Stimulated activated CD4-positive, alpha-beta T cell treated with anti-CD3 and anti-CD28 coated beads, Interleukin-12 subunit alpha, Interleukin-12 subunit beta, amount 100 ng/mL, for 24 hours (primary cell): ENCODE data around the gene PRKAA1.

Experiments
- DNase-seq, 2 experiments: peaks; one replicate each; pipeline ENCODE4 v3.0.0-alpha.2; 2020; ENCODE audit warnings: low read depth in 2 of 2

The PRKAA1 gene

GRCh38 chr5:40780858-40781257 lies 17.3 kb downstream of the PRKAA1 start:
- no peak for DNase-seq

GRCh38 chr5:40780199-40780598 lies 18.0 kb downstream of the PRKAA1 start:
- no peak for DNase-seq

- DNase-seq = no peak
Observed at GRCh38 chr5:40779561-40779960, 18.6 kb downstream of the PRKAA1 start.

- no peak for DNase-seq
Observed at GRCh38 chr5:40778133-40778532, 20.0 kb downstream of the PRKAA1 start.

- DNase-seq = no peak
Observed at GRCh38 chr5:40776658-40776977, 21.6 kb downstream of the PRKAA1 start.

GRCh38 chr5:40775846-40776657 lies 22.1 kb downstream of the PRKAA1 start:
- DNase-seq = no peak

- DNase-seq = no peak
Observed at GRCh38 chr5:40775085-40775845, 22.9 kb downstream of the PRKAA1 start.

GRCh38 chr5:40774623-40775022 lies 23.6 kb downstream of the PRKAA1 start:
- DNase-seq = no peak

GRCh38 chr5:40770764-40771163 lies 27.4 kb downstream of the PRKAA1 start:
- no peak for DNase-seq

- no peak for DNase-seq
Observed at GRCh38 chr5:40762705-40763104, 35.5 kb downstream of the PRKAA1 start.

GRCh38 chr5:40757400-40757799 lies 40.8 kb downstream of the PRKAA1 start:
- DNase-seq = no peak

GRCh38 chr5:40755407-40756365 lies 42.5 kb downstream of the PRKAA1 start, which contains the start of gene TTC33:
Gene TTC33, minus strand, starts transcription at chr5:40755961. Its CDS starts 8,943 bp downstream, at chr5:40747018.
- DNase-seq = peak; percentile 92 to 94

GRCh38 chr5:40755093-40755406 lies 43.1 kb downstream of the PRKAA1 start:
- peak; percentile 36 to 50 for DNase-seq

GRCh38 chr5:40754381-40755092 lies 43.6 kb downstream of the PRKAA1 start:
- DNase-seq = no peak

GRCh38 chr5:40746703-40747102 lies 51.5 kb downstream of the PRKAA1 start:
- no peak for DNase-seq

- DNase-seq = no peak
Observed at GRCh38 chr5:40743771-40744170, 54.4 kb downstream of the PRKAA1 start.

GRCh38 chr5:40738502-40738901 lies 59.7 kb downstream of the PRKAA1 start:
- DNase-seq = no peak

- no peak for DNase-seq
Observed at GRCh38 chr5:40736103-40736875, 61.9 kb downstream of the PRKAA1 start.

GRCh38 chr5:40735609-40736008 lies 62.6 kb downstream of the PRKAA1 start:
- DNase-seq = no peak

- no peak for DNase-seq
Observed at GRCh38 chr5:40734986-40735385, 63.2 kb downstream of the PRKAA1 start.
